ENCODE measurements around the gene IL1RAPL2.
"Not testable (repeated sequence)": the region's sequence is repeated elsewhere in the genome, so short reads cannot be mapped to it uniquely, and the experiment has no call there.

IL1RAPL2 gene

DNA sequence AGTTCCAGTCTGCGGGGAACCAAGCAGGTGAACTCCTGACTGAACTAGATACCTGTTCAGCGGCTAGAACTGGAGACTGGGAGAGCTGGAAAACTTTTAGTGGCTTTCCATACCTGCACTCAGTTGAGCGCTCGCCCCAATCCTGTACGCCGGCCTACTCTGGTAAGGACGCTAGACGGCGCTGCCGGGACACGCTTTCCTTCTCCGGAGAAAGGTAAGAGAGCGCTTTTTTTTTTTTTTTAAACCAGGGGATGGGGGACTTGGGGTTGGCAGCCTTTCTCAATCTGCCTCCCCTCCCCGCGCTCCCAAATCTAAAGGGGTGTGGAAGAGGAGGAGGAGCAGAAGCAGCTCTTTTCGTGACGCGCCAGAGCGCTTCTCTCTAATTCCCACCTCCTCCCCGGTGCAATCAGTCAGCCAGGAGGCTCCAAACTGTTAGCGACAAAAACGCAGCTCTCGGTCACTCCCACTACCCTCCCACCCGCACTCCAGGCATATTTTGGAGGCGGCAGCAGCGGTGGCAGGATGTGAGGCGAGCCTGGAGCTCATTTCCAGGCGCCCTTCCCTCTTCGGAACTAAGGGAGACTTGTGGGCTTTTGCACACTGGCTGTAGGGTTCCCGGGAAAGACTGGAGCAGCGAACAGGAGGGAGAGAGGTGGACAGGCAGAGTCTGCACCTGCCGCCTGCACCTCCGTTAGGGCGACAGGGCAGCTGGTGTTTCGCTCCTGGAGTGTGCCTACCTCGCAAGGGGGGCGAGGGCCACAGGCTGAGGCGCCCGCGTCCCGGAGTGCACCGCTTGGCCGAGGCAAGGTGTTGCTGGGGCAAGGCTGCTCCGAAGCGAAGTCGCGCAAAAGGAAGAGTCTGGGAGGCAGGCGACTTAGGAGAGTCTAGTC lies at the start of gene IL1RAPL2:
Gene IL1RAPL2 (plus strand): TSS at position 409 of the 890 bp plus-strand sequence.
- H3K4me3 ChIP-seq (replicated peaks; ENCODE audit: low read depth, low read length): no peak within 1 kb of the TSS
- DNase-seq (ENCODE audit: extremely low read depth, insufficient read length): no peak
- no peaks in the 10 kb centered on the region for H3K36me3 ChIP-seq (ENCODE audit: control insufficient read depth, insufficient read depth, low read length)
- peak; percentile 56 for TF ChIP-seq CTCF (IDR thresholded peaks at IDR 0.05; ENCODE audit: insufficient read depth, low read length, poor library complexity, severe bottlenecking)
- H3K27me3 ChIP-seq (replicated peaks; ENCODE audit: control insufficient read depth, insufficient read depth, low read length): no peaks in the 10 kb centered on the region

DNA sequence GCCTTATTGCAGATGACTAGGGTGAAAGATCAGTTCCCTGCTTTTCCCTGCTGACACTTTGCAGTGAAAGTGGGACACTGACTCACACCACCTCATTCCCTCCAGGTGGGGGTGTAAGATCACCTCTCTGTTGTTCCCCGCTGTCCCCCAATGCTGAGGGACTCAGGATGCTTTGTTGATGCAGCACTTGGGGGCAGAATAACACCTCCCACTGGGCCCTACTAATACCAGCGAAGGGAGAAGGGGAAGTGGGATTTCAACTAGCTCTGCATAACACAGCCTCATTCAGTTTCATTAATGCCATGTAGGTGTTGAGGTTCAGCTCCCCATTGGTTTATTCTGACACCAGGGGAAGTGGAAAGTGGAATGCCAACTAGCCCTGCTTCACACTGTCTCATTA lies 43.6 kb upstream of the IL1RAPL2 start:
- no peak for DNase-seq (ENCODE audit: extremely low read depth, insufficient read length)
- Histone ChIP-seq H3K36me3 (ENCODE audit: control insufficient read depth, insufficient read depth, low read length) (no peaks in the 10 kb centered on the region), H3K4me3 (replicated peaks; ENCODE audit: low read depth, low read length) (no peak overlapping the region), H3K27me3 (replicated peaks; ENCODE audit: control insufficient read depth, insufficient read depth, low read length) (no peaks in the 10 kb centered on the region)
- no peak for TF ChIP-seq CTCF (IDR thresholded peaks at IDR 0.05; ENCODE audit: insufficient read depth, low read length, poor library complexity, severe bottlenecking)

GRCh38 chrX:104523858-104524257 lies 42.1 kb upstream of the IL1RAPL2 start:
- Histone ChIP-seq H3K27me3 (replicated peaks; ENCODE audit: control insufficient read depth, insufficient read depth, low read length) (no peaks in the 10 kb centered on the region), H3K4me3 (replicated peaks; ENCODE audit: low read depth, low read length) (no peak overlapping the region), H3K36me3 (ENCODE audit: control insufficient read depth, insufficient read depth, low read length) (no peaks in the 10 kb centered on the region)
- no peak for DNase-seq (ENCODE audit: extremely low read depth, insufficient read length)
- TF ChIP-seq CTCF (IDR thresholded peaks at IDR 0.05; ENCODE audit: insufficient read depth, low read length, poor library complexity, severe bottlenecking): no peak

DNA sequence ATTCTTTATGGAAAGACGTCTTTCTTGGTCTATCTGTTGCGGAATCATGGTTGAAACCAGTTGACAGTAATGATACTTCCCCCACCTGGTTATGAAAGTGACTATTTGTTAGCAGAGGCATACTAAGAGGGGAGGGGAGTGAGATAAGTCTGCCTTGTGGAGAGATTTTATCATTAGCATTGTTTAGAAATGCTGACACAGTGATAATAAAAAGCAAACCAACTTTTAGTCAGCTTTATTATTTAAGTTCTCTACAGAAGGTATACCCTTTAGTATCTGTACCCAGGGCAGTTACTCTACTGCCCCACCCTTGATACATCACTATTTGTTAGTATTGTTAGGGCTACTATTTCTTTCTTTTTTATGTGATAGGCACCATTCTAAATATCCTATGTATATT lies 26.9 kb upstream of the IL1RAPL2 start:
- Histone ChIP-seq H3K4me3 (replicated peaks; ENCODE audit: low read depth, low read length) (no peak overlapping the region), H3K36me3 (ENCODE audit: control insufficient read depth, insufficient read depth, low read length) (no peaks in the 10 kb centered on the region), H3K27me3 (replicated peaks; ENCODE audit: control insufficient read depth, insufficient read depth, low read length) (no peaks in the 10 kb centered on the region)
- DNase-seq (ENCODE audit: extremely low read depth, insufficient read length): no peak
- TF ChIP-seq CTCF (IDR thresholded peaks at IDR 0.05; ENCODE audit: insufficient read depth, low read length, poor library complexity, severe bottlenecking): no peak

- not testable (repeated sequence) for H3K27me3 ChIP-seq (replicated peaks; ENCODE audit: control insufficient read depth, insufficient read depth, low read length); H3K4me3 ChIP-seq (replicated peaks; ENCODE audit: low read depth, low read length); H3K36me3 ChIP-seq (ENCODE audit: control insufficient read depth, insufficient read depth, low read length); DNase-seq (ENCODE audit: extremely low read depth, insufficient read length)
Measured at GRCh38 chrX:104542447-104542846, 23.6 kb upstream of the IL1RAPL2 start.

GRCh38 chrX:104564335-104564734 lies 1.7 kb upstream of the IL1RAPL2 start:
- TF ChIP-seq CTCF (IDR thresholded peaks at IDR 0.05; ENCODE audit: insufficient read depth, low read length, poor library complexity, severe bottlenecking): no peak
- no peak overlapping the region for H3K4me3 ChIP-seq (replicated peaks; ENCODE audit: low read depth, low read length)
- no peaks in the 10 kb centered on the region for H3K27me3 ChIP-seq (replicated peaks; ENCODE audit: control insufficient read depth, insufficient read depth, low read length)
- DNase-seq (ENCODE audit: extremely low read depth, insufficient read length): no peak
- H3K36me3 ChIP-seq (ENCODE audit: control insufficient read depth, insufficient read depth, low read length): no peaks in the 10 kb centered on the region

Data from GM06990 (cell line).